Neuronal stem cell (in vitro differentiated cells): ENCODE results near the gene NDUFA7.
"Not testable (repeated sequence)": the region's sequence is repeated elsewhere in the genome, so short reads cannot be mapped to it uniquely, and the experiment has no call there.

Experiments used
- DNase-seq: peaks from one replicate; pipeline ENCODE4 v3.0.0-alpha.2; 2013; ENCODE audit warnings: low spot score
- H2AFZ ChIP-seq: one replicate; pipeline ENCODE4 v1.6.1; 2013; ENCODE audit warnings: mild to moderate bottlenecking, low read length, inconsistent platforms
- H2AK5ac ChIP-seq: 2 replicates; pipeline ENCODE4 v1.6.1; 2013; ENCODE audit warnings: low read depth, mild to moderate bottlenecking, inconsistent platforms, low read length, moderate library complexity, mixed read lengths
- H2BK120ac ChIP-seq: 2 replicates; pipeline ENCODE4 v1.6.1; 2013; ENCODE audit warnings: low read depth, mild to moderate bottlenecking, inconsistent platforms, low read length, moderate library complexity, mixed read lengths
- H2BK12ac ChIP-seq: one replicate; pipeline ENCODE4 v1.6.1; 2013; ENCODE audit warnings: low read length, inconsistent platforms
- H2BK15ac ChIP-seq: 2 replicates; pipeline ENCODE4 v1.6.1; 2013; ENCODE audit warnings: mild to moderate bottlenecking, low read length, inconsistent platforms, mixed read lengths
- H2BK5ac ChIP-seq: one replicate; pipeline ENCODE4 v1.6.1; 2013; ENCODE audit warnings: inconsistent platforms, mild to moderate bottlenecking, low read length, moderate library complexity
- H3K14ac ChIP-seq: one replicate; pipeline ENCODE4 v1.6.1; 2013; ENCODE audit warnings: low read length, inconsistent platforms
- H3K18ac ChIP-seq: 2 replicates; pipeline ENCODE4 v1.6.1; 2013; ENCODE audit warnings: low read length, inconsistent platforms
- H3K23ac ChIP-seq: 2 replicates; pipeline ENCODE4 v1.6.1; 2013; ENCODE audit warnings: low read depth, mild to moderate bottlenecking, mixed read lengths, low read length, inconsistent platforms; ENCODE audit not compliant: poor library complexity
- H3K27ac ChIP-seq: replicated peaks from 3 replicates; pipeline ENCODE4 v1.5.1; 2013; ENCODE audit warnings: low read length, inconsistent platforms
- H3K27me3 ChIP-seq, 3 experiments: 2 replicates each; pipeline ENCODE4 v1.6.1; 2013; ENCODE audit warnings: low read length in 3 of 3, mild to moderate bottlenecking in 2 of 3, inconsistent platforms in 1 of 3, low read depth in 1 of 3, mixed read lengths in 1 of 3, moderate library complexity in 1 of 3; ENCODE audit not compliant: control insufficient read depth in 3 of 3, insufficient read depth in 3 of 3
- H3K36me3 ChIP-seq, 2 donors: replicated peaks in 1 of 2; 2 replicates each; pipeline ENCODE4 v1.6.1; 2013; ENCODE audit warnings: low read length in 2 of 2; ENCODE audit not compliant: control insufficient read depth in 2 of 2, insufficient read depth in 2 of 2
- H3K4ac ChIP-seq: 2 replicates; pipeline ENCODE4 v1.6.1; 2013; ENCODE audit warnings: inconsistent platforms, mild to moderate bottlenecking, low read length, moderate library complexity
- H3K4me1 ChIP-seq, 2 donors: 1 replicate in 1 of 2; 2 replicates in 1 of 2; pipeline ENCODE4 v1.6.1; 2013; ENCODE audit warnings: low read length in 2 of 2, low read depth in 1 of 2; ENCODE audit not compliant: control insufficient read depth in 2 of 2, insufficient read depth in 1 of 2
- H3K4me2 ChIP-seq: one replicate; pipeline ENCODE4 v1.6.1; 2013; ENCODE audit warnings: mild to moderate bottlenecking, low read length, inconsistent platforms; ENCODE audit not compliant: insufficient read depth, poor library complexity, severe bottlenecking
- H3K4me3 ChIP-seq, 2 donors: 2 replicates each; pipeline ENCODE4 v1.5.1; 2013; ENCODE audit warnings: low read length in 2 of 2, mild to moderate bottlenecking in 2 of 2, inconsistent platforms in 1 of 2, moderate library complexity in 1 of 2
- H3K79me1 ChIP-seq: one replicate; pipeline ENCODE4 v1.6.1; 2013; ENCODE audit warnings: low read depth, mild to moderate bottlenecking, inconsistent platforms, low read length, moderate library complexity
- H3K9ac ChIP-seq: one replicate; pipeline ENCODE4 v1.6.1; 2013; ENCODE audit warnings: mild to moderate bottlenecking, low read depth, low read length, inconsistent platforms; ENCODE audit not compliant: poor library complexity
- H3K9me3 ChIP-seq, 2 donors: replicated peaks in 1 of 2; 2 replicates each; pipeline versions ENCODE3 to v1.6.1; 2013; ENCODE audit warnings: low read length in 2 of 2, mild to moderate bottlenecking in 2 of 2, inconsistent platforms in 1 of 2, low read depth in 1 of 2, mixed read lengths in 1 of 2, moderate library complexity in 1 of 2; ENCODE audit not compliant: control insufficient read depth in 2 of 2, insufficient read depth in 1 of 2
- H4K8ac ChIP-seq: one replicate; pipeline ENCODE4 v1.6.1; 2013; ENCODE audit warnings: low read depth, mild to moderate bottlenecking, inconsistent platforms, low read length, moderate library complexity
- H4K91ac ChIP-seq: one replicate; pipeline ENCODE4 v1.6.1; 2013; ENCODE audit warnings: low read length, low read depth, mild to moderate bottlenecking, inconsistent platforms; ENCODE audit not compliant: poor library complexity
- WGBS, 2 donors: extraction: QIAGEN DNeasy Blood & Tissue Kit; methylation state at CpG; one replicate each; pipeline ENCODE4 v1.1.7; 2013; ENCODE audit warnings: missing lambda C conversion rate in 2 of 2, mixed read lengths in 1 of 2; ENCODE audit not compliant: insufficient read length in 2 of 2, insufficient replicate concordance in 1 of 2; ENCODE audit errors: extremely low coverage in 2 of 2; 5-methylcytosine and 5-hydroxymethylcytosine counted together

Gene NDUFA7

GRCh38 chr19:8276508-8276907, 44.7 kb downstream of the NDUFA7 start:
- H2AK5ac ChIP-seq, H3K4me1 ChIP-seq, H3K18ac ChIP-seq, H3K4me2 ChIP-seq, H3K9ac ChIP-seq, H3K27ac ChIP-seq, H4K8ac ChIP-seq, H3K9me3 ChIP-seq, H3K14ac ChIP-seq, H3K4me3 ChIP-seq, H2BK12ac ChIP-seq, H3K79me1 ChIP-seq, H3K4ac ChIP-seq, DNase-seq, H4K91ac ChIP-seq, H3K27me3 ChIP-seq, H2BK5ac ChIP-seq, H3K36me3 ChIP-seq, H2AFZ ChIP-seq, H2BK15ac ChIP-seq, H2BK120ac ChIP-seq, H3K23ac ChIP-seq: not testable (repeated sequence)
- WGBS, 2 donors, result no CpG with 5 or more reads among the region's 9 CpGs

- DNase-seq, result no peak
- no peak overlapping the region for H3K14ac ChIP-seq
- no peak overlapping the region for H3K9ac ChIP-seq
- H2BK15ac ChIP-seq, result peak overlapping the region; percentile 8
- no peak overlapping the region for H2BK12ac ChIP-seq
- no peak overlapping the region for H3K27ac ChIP-seq
- no peak overlapping the region for H3K23ac ChIP-seq
- WGBS, 2 donors, result no CpG with 5 or more reads among the region's 3 CpGs
- H3K36me3 ChIP-seq, result no peaks in the 10 kb centered on the region
- H2BK5ac ChIP-seq, result no peak overlapping the region
- no peak overlapping the region for H2BK120ac ChIP-seq
- no peak overlapping the region for H3K4me2 ChIP-seq
- peaks cover 0 to 5% (median 0%) of the 10 kb centered on the region in 3 experiments for H3K27me3 ChIP-seq
- no peak overlapping the region for H4K91ac ChIP-seq
- peaks cover 3 to 6% of the 10 kb centered on the region in 2 donors for H3K4me1 ChIP-seq
- H3K79me1 ChIP-seq, result no peaks in the 10 kb centered on the region
- H3K4ac ChIP-seq, result no peak overlapping the region
- H3K4me3 ChIP-seq, result no peak overlapping the region
- H3K9me3 ChIP-seq, result no peaks in the 10 kb centered on the region
- H2AK5ac ChIP-seq, result no peak overlapping the region
- H3K18ac ChIP-seq, result no peak overlapping the region
- no peak overlapping the region for H4K8ac ChIP-seq
- H2AFZ ChIP-seq, result peak overlapping the region; percentile 87
These were observed 51.5 kb downstream of the NDUFA7 start for GRCh38 chr19:8269724-8270123.

GRCh38 chr19:8265872-8266271, 55.3 kb downstream of the NDUFA7 start:
- no peaks in the 10 kb centered on the region for H3K79me1 ChIP-seq
- H2AFZ ChIP-seq, result no peak overlapping the region
- H2AK5ac ChIP-seq, result no peak overlapping the region
- H3K9ac ChIP-seq, result no peak overlapping the region
- no peak overlapping the region for H3K4me2 ChIP-seq
- no peak overlapping the region for H4K91ac ChIP-seq
- peaks cover 0 to 5% (median 0%) of the 10 kb centered on the region in 3 experiments for H3K27me3 ChIP-seq
- H3K23ac ChIP-seq, result no peak overlapping the region
- no peak overlapping the region for H4K8ac ChIP-seq
- H3K27ac ChIP-seq, result no peak overlapping the region
- H3K4me3 ChIP-seq, result no peak overlapping the region
- no CpG with 5 or more reads among the region's 3 CpGs for WGBS, 2 donors
- H2BK5ac ChIP-seq, result no peak overlapping the region
- no peak overlapping the region for H3K14ac ChIP-seq
- H2BK120ac ChIP-seq, result no peak overlapping the region
- no peak overlapping the region for H2BK12ac ChIP-seq
- no peak for DNase-seq
- H3K18ac ChIP-seq, result no peak overlapping the region
- H3K36me3 ChIP-seq, result peaks cover 2 to 14% of the 10 kb centered on the region in 2 donors
- no peak overlapping the region for H2BK15ac ChIP-seq
- no peak overlapping the region for H3K4ac ChIP-seq
- H3K4me1 ChIP-seq, result peaks cover 5 to 6% of the 10 kb centered on the region in 2 donors
- no peaks in the 10 kb centered on the region for H3K9me3 ChIP-seq

- not testable (repeated sequence) for H2BK5ac ChIP-seq, H3K4me3 ChIP-seq, DNase-seq, H3K18ac ChIP-seq, H2AK5ac ChIP-seq, H3K9me3 ChIP-seq, H3K4me1 ChIP-seq, H3K14ac ChIP-seq, H2BK120ac ChIP-seq, H3K27ac ChIP-seq, H4K8ac ChIP-seq, H2AFZ ChIP-seq, H3K27me3 ChIP-seq, H3K4ac ChIP-seq, H2BK15ac ChIP-seq, H2BK12ac ChIP-seq, H3K23ac ChIP-seq, H4K91ac ChIP-seq, H3K79me1 ChIP-seq, H3K4me2 ChIP-seq, H3K9ac ChIP-seq
- peaks cover 5 to 18% of the 10 kb centered on the region in 2 donors for H3K36me3 ChIP-seq
- no CpG with 5 or more reads among the region's 4 CpGs for WGBS, 2 donors
These were observed 56.9 kb downstream of the NDUFA7 start for GRCh38 chr19:8264248-8264647.
